Retinal pigment epithelial cell (primary cell): Measurements from ENCODE around the gene PBX4.

Source experiments
- DNase-seq: peaks from one replicate; pipeline ENCODE4 v3.0.0-alpha.2; 2010; ENCODE audit warnings: low read depth
- H3K4me3 ChIP-seq: 2 replicates; pipeline ENCODE4 v1.5.1; 2011; ENCODE audit warnings: mild to moderate bottlenecking, low read length, control low read depth, moderate library complexity
- TF ChIP-seq, protein P1 (sequence below): conservative IDR thresholded peaks from 2 replicates; pipeline ENCODE4 v1.5.1; 2011; ENCODE audit warnings: low read depth, low read length, control low read depth, inconsistent platforms

PBX4 gene

DNA sequence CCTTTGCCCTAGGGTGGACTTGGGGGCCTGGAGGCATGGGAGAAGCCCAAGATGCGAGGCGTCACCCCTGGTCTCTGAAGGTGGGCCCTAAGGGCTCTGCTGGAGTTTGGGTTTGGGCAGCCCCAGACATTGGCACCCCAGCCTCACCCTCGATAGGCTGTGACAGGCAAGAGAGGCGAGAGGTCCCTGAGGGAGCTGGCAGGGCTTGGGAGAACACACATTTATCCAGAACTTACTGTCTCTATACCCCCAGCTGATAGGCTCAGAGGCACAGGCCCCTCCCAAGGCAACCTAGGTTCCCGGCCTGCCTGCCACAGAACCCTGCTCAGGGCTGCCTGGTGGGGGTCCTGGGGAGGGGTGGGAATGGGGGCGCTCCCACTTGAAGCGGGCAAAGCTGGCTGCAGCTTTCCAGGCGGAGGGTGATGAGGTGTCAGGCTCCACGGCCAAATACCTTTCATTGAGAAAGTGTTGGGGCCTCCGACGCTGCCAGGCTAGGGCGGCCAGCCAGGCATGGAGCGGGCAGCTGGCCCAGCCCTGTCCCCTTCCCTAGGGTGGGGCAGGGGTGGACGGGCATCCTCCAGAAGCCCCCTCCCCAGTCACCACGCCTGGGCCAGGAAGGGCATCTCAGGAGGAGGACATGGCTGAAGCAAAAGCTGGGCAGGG, 70.7 kb downstream of the PBX4 start:
- no peak for DNase-seq
- no peak overlapping the region for H3K4me3 ChIP-seq
- TF ChIP-seq, protein P1, sequence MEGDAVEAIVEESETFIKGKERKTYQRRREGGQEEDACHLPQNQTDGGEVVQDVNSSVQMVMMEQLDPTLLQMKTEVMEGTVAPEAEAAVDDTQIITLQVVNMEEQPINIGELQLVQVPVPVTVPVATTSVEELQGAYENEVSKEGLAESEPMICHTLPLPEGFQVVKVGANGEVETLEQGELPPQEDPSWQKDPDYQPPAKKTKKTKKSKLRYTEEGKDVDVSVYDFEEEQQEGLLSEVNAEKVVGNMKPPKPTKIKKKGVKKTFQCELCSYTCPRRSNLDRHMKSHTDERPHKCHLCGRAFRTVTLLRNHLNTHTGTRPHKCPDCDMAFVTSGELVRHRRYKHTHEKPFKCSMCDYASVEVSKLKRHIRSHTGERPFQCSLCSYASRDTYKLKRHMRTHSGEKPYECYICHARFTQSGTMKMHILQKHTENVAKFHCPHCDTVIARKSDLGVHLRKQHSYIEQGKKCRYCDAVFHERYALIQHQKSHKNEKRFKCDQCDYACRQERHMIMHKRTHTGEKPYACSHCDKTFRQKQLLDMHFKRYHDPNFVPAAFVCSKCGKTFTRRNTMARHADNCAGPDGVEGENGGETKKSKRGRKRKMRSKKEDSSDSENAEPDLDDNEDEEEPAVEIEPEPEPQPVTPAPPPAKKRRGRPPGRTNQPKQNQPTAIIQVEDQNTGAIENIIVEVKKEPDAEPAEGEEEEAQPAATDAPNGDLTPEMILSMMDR: no peak

DNA sequence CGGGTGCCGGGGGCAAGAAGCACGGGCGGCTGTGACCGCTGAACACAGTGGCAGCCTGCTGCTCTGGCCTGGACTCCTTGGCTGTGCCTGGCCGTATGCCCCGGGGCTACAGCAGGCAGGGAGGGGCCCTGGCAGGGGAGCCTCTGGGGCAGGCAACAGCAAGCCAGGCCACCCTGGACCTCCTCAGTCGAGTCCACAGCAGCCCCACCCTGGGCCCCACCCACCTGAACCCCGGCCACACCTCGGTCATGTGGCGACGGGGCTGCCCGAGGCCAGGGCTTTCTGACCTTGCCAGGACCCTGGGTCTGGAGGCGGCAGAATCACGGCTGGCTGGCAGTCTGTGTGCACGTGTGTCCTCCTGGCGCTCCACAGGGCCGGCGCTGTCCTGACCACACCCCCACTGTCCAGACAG, 71.7 kb downstream of the PBX4 start:
- DNase-seq: no peak
- TF ChIP-seq, protein P1: no peak
- no peak overlapping the region for H3K4me3 ChIP-seq

DNA sequence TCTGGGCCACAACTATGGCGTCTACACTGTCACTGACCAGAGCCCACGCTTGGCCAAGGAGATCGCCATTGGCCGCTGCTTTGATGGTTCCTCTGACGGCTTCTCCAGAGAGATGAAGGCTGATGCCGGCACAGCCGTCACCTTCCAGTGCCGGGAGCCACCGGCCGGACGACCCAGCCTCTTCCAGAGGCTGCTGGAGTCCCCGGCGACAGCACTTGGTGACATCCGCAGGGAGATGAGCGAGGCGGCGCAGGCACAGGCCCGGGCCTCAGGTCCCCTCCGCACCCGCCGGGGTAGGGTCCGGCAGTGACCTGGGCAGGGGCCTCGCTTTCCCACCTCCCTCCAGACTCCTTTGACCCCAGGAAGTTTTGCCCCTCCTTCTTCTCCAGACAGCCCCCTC, 72.8 kb downstream of the PBX4 start:
- H3K4me3 ChIP-seq: no peak overlapping the region
- TF ChIP-seq, protein P1: no peak
- no peak for DNase-seq

DNA sequence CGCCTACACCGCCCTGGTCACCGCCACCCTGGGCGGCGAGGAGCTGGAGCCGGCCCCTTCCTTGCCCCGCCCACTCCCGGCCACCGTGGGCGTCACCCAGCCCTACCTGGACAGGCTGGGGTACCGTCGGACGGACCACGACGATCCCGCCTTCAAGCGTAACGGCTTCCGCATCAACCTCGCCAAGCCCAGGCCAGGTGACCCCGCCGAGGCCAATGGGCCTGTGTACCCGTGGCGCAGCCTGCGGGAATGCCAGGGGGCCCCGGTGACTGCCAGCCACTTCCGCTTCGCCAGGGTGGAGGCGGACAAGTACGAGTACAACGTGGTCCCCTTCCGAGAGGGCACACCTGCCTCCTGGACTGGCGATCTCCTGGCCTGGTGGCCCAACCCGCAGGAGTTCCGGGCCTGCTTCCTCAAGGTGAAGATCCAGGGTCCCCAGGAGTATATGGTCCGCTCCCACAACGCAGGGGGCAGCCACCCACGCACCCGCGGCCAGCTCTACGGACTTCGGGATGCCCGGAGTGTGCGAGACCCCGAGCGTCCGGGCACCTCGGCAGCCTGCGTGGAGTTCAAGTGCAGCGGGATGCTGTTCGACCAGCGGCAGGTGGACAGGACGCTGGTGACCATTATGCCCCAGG, 73.4 kb downstream of the PBX4 start:
- no peak for DNase-seq
- no peak overlapping the region for H3K4me3 ChIP-seq
- TF ChIP-seq, protein P1: no peak

DNA sequence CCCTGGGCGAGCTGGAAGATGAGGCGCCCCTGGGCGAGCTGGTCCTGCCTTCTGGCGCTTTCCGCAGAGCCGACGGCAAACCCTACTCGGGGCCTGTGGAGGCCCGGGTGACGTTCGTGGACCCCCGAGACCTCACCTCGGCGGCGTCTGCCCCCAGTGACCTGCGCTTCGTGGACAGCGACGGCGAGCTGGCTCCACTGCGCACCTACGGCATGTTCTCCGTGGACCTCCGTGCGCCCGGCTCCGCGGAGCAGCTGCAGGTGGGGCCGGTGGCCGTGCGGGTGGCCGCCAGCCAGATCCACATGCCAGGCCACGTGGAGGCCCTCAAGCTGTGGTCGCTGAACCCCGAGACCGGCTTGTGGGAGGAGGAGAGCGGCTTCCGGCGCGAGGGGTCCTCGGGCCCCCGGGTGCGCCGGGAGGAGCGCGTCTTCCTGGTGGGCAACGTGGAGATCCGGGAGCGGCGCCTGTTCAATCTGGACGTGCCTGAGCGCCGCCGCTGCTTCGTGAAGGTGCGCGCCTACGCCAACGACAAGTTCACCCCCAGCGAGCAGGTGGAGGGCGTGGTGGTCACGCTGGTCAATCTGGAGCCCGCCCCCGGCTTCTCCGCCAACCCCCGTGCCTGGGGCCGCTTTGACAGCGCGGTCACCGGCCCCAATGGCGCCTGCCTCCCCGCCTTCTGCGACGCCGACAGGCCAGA, 74.1 kb downstream of the PBX4 start:
- DNase-seq: no peak
- TF ChIP-seq, protein P1: no peak
- H3K4me3 ChIP-seq: no peak overlapping the region

DNA sequence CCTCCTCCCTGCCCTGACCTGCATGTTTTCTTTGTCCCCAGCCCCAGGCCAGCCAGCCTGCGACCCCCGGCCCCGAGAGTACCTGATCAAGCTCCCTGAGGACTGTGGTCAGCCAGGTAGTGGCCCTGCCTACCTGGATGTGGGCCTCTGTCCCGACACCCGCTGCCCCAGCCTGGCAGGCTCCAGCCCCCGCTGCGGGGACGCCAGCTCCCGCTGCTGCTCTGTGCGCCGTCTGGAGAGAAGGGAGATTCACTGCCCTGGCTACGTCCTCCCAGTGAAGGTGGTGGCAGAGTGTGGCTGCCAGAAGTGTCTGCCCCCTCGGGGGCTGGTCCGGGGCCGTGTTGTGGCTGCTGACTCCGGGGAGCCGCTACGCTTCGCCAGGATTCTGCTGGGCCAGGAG, 74.8 kb downstream of the PBX4 start:
- no peak for DNase-seq
- no peak overlapping the region for H3K4me3 ChIP-seq
- TF ChIP-seq, protein P1: no peak
